Panc1 (cell line): ENCODE data around the gene ERC2. TPM values are rescaled to one million over a fixed set of nuclear protein-coding genes. Genes with fewer than 3 reads are reported as not detected.

Experiments
- ATAC-seq: fragments of 200-7000 bp; cut with Tn5 transposase; 2 replicates; pipeline ENCODE4 v1.9.1; 2020; ENCODE audit warnings: mild to moderate bottlenecking, moderate library complexity
- BruUV-seq: library from RNA; stranded (reverse); fragments of 400-500 nt; replicated peaks from 2 replicates; lab custom pipeline; 2021; lab: Mats Ljungman, UMichigan
- CTCF ChIA-PET: fragments of 300-600 bp; sonication (Branson Sonifier 250); formaldehyde crosslinking; loops from one replicate; lab custom pipeline; 2022; ENCODE audit warnings: antibody characterized with exemption; lab: Charles Lee
- POLR2A ChIA-PET: fragments of 300-600 bp; sonication (Branson Sonifier 250); formaldehyde crosslinking; loops from one replicate; lab custom pipeline; 2022; ENCODE audit warnings: antibody characterized with exemption; lab: Charles Lee
- DNase-seq: peaks from one replicate; pipeline ENCODE4 v3.0.0-alpha.2; 2010; ENCODE audit warnings: low read depth, low spot score
- H3K27ac ChIP-seq: 2 replicates; pipeline ENCODE4 v1.5.1; 2011; ENCODE audit warnings: mild to moderate bottlenecking, low read length, inconsistent platforms
- H3K27me3 ChIP-seq: fragments of 200-500 bp; sonication (Bioruptor generic); 2 replicates; pipeline ENCODE4 v1.6.0; 2014; ENCODE audit warnings: low read length, inconsistent platforms; ENCODE audit not compliant: control insufficient read depth, insufficient read depth
- H3K36me3 ChIP-seq: fragments of 200-500 bp; sonication (Bioruptor generic); 2 replicates; pipeline ENCODE4 v1.5.1; 2014; ENCODE audit warnings: inconsistent platforms, mild to moderate bottlenecking, low read length, moderate library complexity; ENCODE audit not compliant: control insufficient read depth, insufficient read depth
- H3K4me1 ChIP-seq: 2 replicates; pipeline ENCODE4 v1.5.1; 2011; ENCODE audit warnings: inconsistent platforms, mild to moderate bottlenecking, low read length, moderate library complexity; ENCODE audit not compliant: control insufficient read depth, insufficient read depth
- H3K4me3 ChIP-seq, 2 experiments: 2 replicates each; pipeline ENCODE4 v1.5.1; 2011 to 2012; ENCODE audit warnings: low read depth in 2 of 2, low read length in 2 of 2, mild to moderate bottlenecking in 2 of 2, inconsistent platforms in 1 of 2, moderate library complexity in 1 of 2
- H3K9me3 ChIP-seq: fragments of 200-500 bp; sonication (Bioruptor generic); 2 replicates; pipeline ENCODE4 v1.5.1; 2014; ENCODE audit warnings: low read depth, mild to moderate bottlenecking, inconsistent platforms, low read length, moderate library complexity; ENCODE audit not compliant: control insufficient read depth, insufficient read depth
- CTCF ChIP-seq: fragments of 450-650 bp; IDR thresholded peaks from 2 replicates; pipeline ENCODE4 v1.5.1; 2017; ENCODE audit warnings: mild to moderate bottlenecking
- POLR2AphosphoS5 ChIP-seq: IDR thresholded peaks from 2 replicates; pipeline ENCODE4 v1.6.1; 2012; ENCODE audit warnings: mild to moderate bottlenecking, low read depth, low read length, moderate library complexity
- REST ChIP-seq, 2 experiments: IDR thresholded peaks; 2 replicates each; pipeline ENCODE4 v1.6.1; 2011 to 2012; ENCODE audit warnings: low read depth in 2 of 2, control low read depth in 1 of 2, low read length in 1 of 2, mild to moderate bottlenecking in 1 of 2, moderate library complexity in 1 of 2; ENCODE audit not compliant: insufficient read depth in 1 of 2
- SIN3A ChIP-seq: IDR thresholded peaks from 2 replicates; pipeline ENCODE4 v1.6.1; 2012; ENCODE audit warnings: low read depth, mild to moderate bottlenecking, low read length, moderate library complexity, borderline replicate concordance; ENCODE audit not compliant: insufficient read depth
- TCF7L2 ChIP-seq: IDR thresholded peaks from 2 replicates; pipeline ENCODE4 v1.6.1; 2011; ENCODE audit warnings: mild to moderate bottlenecking, low read depth, low read length, inconsistent platforms
- in situ Hi-C: cut with HindIII; loops from 2 replicates; pipeline ENCODE4 v1.10.0; 2016; ENCODE audit warnings: low sequenced_read_pairs, low pct_unique_long_range_greater_than_20kb
- intact Hi-C: fragments of 100-400 bp; cut with micrococcal nuclease; formaldehyde crosslinking; loops from one replicate; pipeline ENCODE4 v1.10.0; 2022; ENCODE audit not compliant: unreplicated experiment
- total RNA-seq: library from RNA; stranded (reverse); gene quantifications from one replicate; pipeline ENCODE4 v1.2.1, GENCODE V29; 2021; ENCODE audit not compliant: unreplicated experiment

The ERC2 gene
- total RNA-seq, 1 experiment from 2014 or later, result 0.33 TPM

- TF ChIP-seq SIN3A (no peak), CTCF (no peak), TCF7L2 (no peak), POLR2AphosphoS5 (no peak), REST (IDR thresholded peaks at IDR 0.05; ENCODE audit: insufficient read depth in 1 of 2, low read depth in 2 of 2, low read length in 1 of 2) (no peak)
- Histone ChIP-seq H3K27me3 (no peaks in the 10 kb centered on the region), H3K9me3 (no peaks in the 10 kb centered on the region), H3K27ac (no peak overlapping the region), H3K4me3 (no peak overlapping the region), H3K4me1 (no peaks in the 10 kb centered on the region), H3K36me3 (no peaks in the 10 kb centered on the region)
- DNase-seq (no peak), ATAC-seq (no peak)
- ChIA-PET POLR2A (no interaction called here), CTCF (no interaction called here)
- in situ Hi-C loops (no loop called here), intact Hi-C loops (no loop called here)
- no TSS peak for BruUV-seq
These were observed 916.6 kb downstream of the ERC2 start for GRCh38 chr3:55551644-55552043.

GRCh38 chr3:55549177-55549576, 919.1 kb downstream of the ERC2 start:
- no TSS peak for BruUV-seq
- Histone ChIP-seq H3K27me3 (no peaks in the 10 kb centered on the region), H3K4me1 (no peaks in the 10 kb centered on the region), H3K27ac (no peak overlapping the region), H3K9me3 (no peaks in the 10 kb centered on the region), H3K36me3 (no peaks in the 10 kb centered on the region), H3K4me3 (no peak overlapping the region)
- in situ Hi-C loops (no loop called here), intact Hi-C loops (no loop called here)
- ChIA-PET POLR2A (no interaction called here), CTCF (interaction anchor here (0.6 to 0.7 kb wide), 2 partner anchors 24 to 197 kb away, joined by 4 to 7 read pairs; no protein-coding TSS in a partner anchor)
- ATAC-seq, result no peak
- DNase-seq, result no peak
- TF ChIP-seq SIN3A (no peak), POLR2AphosphoS5 (no peak), REST (IDR thresholded peaks at IDR 0.05; ENCODE audit: insufficient read depth in 1 of 2, low read depth in 2 of 2, low read length in 1 of 2) (no peak), CTCF (no peak), TCF7L2 (no peak)
